ENCODE data around the gene DAGLA.

The DAGLA gene

GRCh38 chr11:61752117-61752924, 72.1 kb downstream of the DAGLA start, which contains the start of gene MYRF:
Gene MYRF, plus strand, starts transcription at chr11:61752636. Its CDS starts 109 bp downstream, at chr11:61752745.
- H3K27ac ChIP-seq, result no peak within 1 kb of the TSS
- TF ChIP-seq, protein P1, sequence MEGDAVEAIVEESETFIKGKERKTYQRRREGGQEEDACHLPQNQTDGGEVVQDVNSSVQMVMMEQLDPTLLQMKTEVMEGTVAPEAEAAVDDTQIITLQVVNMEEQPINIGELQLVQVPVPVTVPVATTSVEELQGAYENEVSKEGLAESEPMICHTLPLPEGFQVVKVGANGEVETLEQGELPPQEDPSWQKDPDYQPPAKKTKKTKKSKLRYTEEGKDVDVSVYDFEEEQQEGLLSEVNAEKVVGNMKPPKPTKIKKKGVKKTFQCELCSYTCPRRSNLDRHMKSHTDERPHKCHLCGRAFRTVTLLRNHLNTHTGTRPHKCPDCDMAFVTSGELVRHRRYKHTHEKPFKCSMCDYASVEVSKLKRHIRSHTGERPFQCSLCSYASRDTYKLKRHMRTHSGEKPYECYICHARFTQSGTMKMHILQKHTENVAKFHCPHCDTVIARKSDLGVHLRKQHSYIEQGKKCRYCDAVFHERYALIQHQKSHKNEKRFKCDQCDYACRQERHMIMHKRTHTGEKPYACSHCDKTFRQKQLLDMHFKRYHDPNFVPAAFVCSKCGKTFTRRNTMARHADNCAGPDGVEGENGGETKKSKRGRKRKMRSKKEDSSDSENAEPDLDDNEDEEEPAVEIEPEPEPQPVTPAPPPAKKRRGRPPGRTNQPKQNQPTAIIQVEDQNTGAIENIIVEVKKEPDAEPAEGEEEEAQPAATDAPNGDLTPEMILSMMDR (conservative IDR thresholded peaks at IDR 0.05), result peak; percentile 94

- TF ChIP-seq, protein P1 (conservative IDR thresholded peaks at IDR 0.05), result no peak
- H3K27ac ChIP-seq, result no peak overlapping the region
Measured at GRCh38 chr11:61752925-61753521, 72.8 kb downstream of the DAGLA start.

DNA sequence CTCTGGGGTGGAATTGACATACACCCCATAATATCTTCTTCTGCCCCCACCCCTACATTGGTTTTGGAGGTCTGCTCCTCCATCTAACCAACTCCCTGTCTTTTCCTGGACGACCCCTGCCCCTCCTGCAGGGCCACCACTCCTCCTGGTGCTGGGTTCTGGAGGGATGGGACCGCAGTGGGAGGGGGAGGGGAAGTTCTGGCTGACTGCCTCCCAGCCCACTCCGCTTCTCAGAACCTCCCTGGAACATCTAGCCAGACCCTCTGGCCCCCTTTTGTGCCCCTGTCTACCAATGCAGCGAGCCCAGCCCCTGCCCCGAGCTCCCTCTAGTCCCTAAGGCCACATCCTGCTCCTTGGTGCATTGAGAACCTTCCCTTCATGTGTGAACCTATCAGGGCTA, 73.5 kb downstream of the DAGLA start:
- no peak overlapping the region for H3K27ac ChIP-seq
- TF ChIP-seq, protein P1 (conservative IDR thresholded peaks at IDR 0.05), result no peak

GRCh38 chr11:61754534-61755482, 74.6 kb downstream of the DAGLA start:
- no peak overlapping the region for H3K27ac ChIP-seq
- TF ChIP-seq, protein P1 (conservative IDR thresholded peaks at IDR 0.05), result no peak

GRCh38 chr11:61756147-61756451, 75.9 kb downstream of the DAGLA start:
- TF ChIP-seq, protein P1 (conservative IDR thresholded peaks at IDR 0.05), result no peak
- no peak overlapping the region for H3K27ac ChIP-seq

GRCh38 chr11:61756452-61757212, 76.4 kb downstream of the DAGLA start:
- TF ChIP-seq, protein P1 (conservative IDR thresholded peaks at IDR 0.05), result no peak
- no peak overlapping the region for H3K27ac ChIP-seq
